Activated CD8-positive, alpha-beta memory T cell treated with anti-CD3 and anti-CD28 coated beads for 1 hour (primary cell): Measurements from ENCODE around the gene VN1R2.
"Not testable (repeated sequence)": the region's sequence is repeated elsewhere in the genome, so short reads cannot be mapped to it uniquely, and the experiment has no call there.

Experiments
- DNase-seq, 2 donors: peaks; one replicate each; pipeline ENCODE4 v3.0.0-alpha.2; 2020; ENCODE audit warnings: low read depth in 1 of 2; ENCODE audit errors: extremely low read depth in 1 of 2

Gene VN1R2

GRCh38 chr19:53257715-53258342, at the start of gene VN1R2:
Gene VN1R2 (plus strand): TSS chr19:53258292. CDS start chr19:53258376, 84 bp downstream.
- not testable (repeated sequence) for DNase-seq

GRCh38 chr19:53211554-53211953, 46.5 kb upstream of the VN1R2 start:
- not testable (repeated sequence) for DNase-seq

GRCh38 chr19:53212703-53213320, 45.3 kb upstream of the VN1R2 start:
- DNase-seq: no peak

- not testable (repeated sequence) for DNase-seq
Measured at GRCh38 chr19:53222716-53223115, 35.4 kb upstream of the VN1R2 start.

- DNase-seq: no peak
Measured at GRCh38 chr19:53224606-53225005, 33.5 kb upstream of the VN1R2 start.

- DNase-seq: no peak
Measured at GRCh38 chr19:53237114-53237777, 20.8 kb upstream of the VN1R2 start.

GRCh38 chr19:53246498-53246897, 11.6 kb upstream of the VN1R2 start:
- DNase-seq: no peak

GRCh38 chr19:53254411-53255341, 3.4 kb upstream of the VN1R2 start, which contains the start of gene ZNF677:
Gene ZNF677 (minus strand): TSS chr19:53254873. CDS start chr19:53251550, 3,323 bp downstream.
- DNase-seq: peak; percentile 64 to 65

- DNase-seq: not testable (repeated sequence)
Measured at GRCh38 chr19:53267623-53268022, 9.5 kb downstream of the VN1R2 start, which contains the start of gene VN1R4. Gene VN1R4 (minus strand): TSS chr19:53267723. CDS start chr19:53267665, 58 bp downstream.

- DNase-seq: not testable (repeated sequence)
Measured at GRCh38 chr19:53269861-53270260, 11.8 kb downstream of the VN1R2 start.

GRCh38 chr19:53272044-53272443, 14.0 kb downstream of the VN1R2 start:
- no peak for DNase-seq

- no peak for DNase-seq
Measured at GRCh38 chr19:53275480-53275879, 17.4 kb downstream of the VN1R2 start.

- DNase-seq: not testable (repeated sequence)
Measured at GRCh38 chr19:53281947-53282346, 23.9 kb downstream of the VN1R2 start.

- no peak for DNase-seq
Measured at GRCh38 chr19:53285087-53285486, 27.0 kb downstream of the VN1R2 start.

GRCh38 chr19:53290758-53291549, 32.9 kb downstream of the VN1R2 start:
- DNase-seq: no peak

GRCh38 chr19:53294786-53295441, 36.8 kb downstream of the VN1R2 start:
- no peak for DNase-seq

GRCh38 chr19:53301341-53301740, 43.2 kb downstream of the VN1R2 start:
- DNase-seq: not testable (repeated sequence)

GRCh38 chr19:53308339-53308811, 50.3 kb downstream of the VN1R2 start:
- DNase-seq: no peak
